Stimulated activated CD8-positive, alpha-beta memory T cell treated with anti-CD3 and anti-CD28 coated beads, Interleukin-7, amount 100 ng/mL, for 1 hour (primary cell): ENCODE measurements around the gene SIK3.
"Not testable (repeated sequence)": the region's sequence is repeated elsewhere in the genome, so short reads cannot be mapped to it uniquely, and the experiment has no call there.

Source experiments
- DNase-seq, 2 donors: peaks; one replicate each; pipeline ENCODE4 v3.0.0-alpha.2; 2020; ENCODE audit warnings: low read depth in 2 of 2

SIK3 gene

DNA sequence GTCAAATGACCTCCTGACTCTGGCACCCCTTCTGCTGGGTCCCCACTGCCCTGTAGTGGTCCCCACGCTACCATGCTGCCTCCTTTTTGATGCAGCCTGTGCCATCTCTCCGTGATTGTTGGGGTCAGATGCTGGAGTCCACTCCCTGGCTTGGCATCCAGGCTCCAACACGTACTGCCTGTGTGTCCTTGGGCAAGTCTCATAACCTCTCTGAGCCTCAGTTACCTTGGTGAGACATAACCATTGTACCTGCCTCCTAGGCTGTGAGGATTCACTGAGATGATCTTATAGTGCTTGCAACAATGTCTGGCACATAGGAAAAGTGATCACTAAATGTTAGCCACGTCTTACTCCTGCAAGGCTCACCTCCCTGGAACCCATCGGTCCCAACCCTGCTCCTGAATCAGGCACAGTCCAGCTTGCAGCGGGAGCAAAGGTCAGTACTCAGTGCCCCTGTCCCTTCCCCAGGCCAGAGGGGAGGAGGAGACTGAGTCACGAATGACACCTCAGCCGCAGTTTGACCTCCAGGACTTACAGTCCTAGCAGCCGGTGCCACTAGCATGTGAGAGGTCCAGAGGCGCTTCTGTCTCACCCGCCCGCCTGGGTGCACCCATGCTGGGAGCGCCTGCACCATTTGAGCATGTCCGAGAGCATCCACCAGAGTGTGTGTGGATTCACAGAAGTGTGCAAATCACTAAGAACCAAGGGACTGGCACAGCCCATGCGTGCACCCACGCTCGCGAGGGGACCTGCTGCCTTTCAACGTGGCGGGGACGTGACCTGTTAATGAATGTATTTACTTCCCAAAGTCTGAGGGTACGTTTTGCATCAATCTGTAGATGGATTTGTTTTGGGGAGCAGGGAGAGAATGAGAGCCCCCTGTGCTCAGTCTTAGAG lies 272.1 kb downstream of the SIK3 start:
- no peak for DNase-seq

DNA sequence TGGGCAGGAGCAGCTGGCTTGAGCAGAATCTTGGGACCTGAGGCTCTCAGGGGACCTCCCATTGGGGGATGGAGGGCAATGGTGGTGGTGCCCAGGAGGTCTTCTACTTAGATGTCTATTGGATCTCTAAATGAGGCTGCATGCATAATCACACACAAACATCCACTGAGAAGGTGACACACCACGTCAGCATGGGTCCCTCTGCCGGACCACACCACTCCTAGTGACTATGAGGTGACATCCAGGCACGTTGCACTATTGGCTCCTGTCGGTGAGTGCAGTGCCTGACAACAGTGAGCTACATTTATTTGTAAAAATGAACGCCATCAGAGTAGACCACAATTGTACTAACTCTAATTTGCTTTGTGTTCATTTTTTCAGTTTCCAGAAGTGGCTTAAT lies 272.8 kb downstream of the SIK3 start:
- no peak for DNase-seq

DNA sequence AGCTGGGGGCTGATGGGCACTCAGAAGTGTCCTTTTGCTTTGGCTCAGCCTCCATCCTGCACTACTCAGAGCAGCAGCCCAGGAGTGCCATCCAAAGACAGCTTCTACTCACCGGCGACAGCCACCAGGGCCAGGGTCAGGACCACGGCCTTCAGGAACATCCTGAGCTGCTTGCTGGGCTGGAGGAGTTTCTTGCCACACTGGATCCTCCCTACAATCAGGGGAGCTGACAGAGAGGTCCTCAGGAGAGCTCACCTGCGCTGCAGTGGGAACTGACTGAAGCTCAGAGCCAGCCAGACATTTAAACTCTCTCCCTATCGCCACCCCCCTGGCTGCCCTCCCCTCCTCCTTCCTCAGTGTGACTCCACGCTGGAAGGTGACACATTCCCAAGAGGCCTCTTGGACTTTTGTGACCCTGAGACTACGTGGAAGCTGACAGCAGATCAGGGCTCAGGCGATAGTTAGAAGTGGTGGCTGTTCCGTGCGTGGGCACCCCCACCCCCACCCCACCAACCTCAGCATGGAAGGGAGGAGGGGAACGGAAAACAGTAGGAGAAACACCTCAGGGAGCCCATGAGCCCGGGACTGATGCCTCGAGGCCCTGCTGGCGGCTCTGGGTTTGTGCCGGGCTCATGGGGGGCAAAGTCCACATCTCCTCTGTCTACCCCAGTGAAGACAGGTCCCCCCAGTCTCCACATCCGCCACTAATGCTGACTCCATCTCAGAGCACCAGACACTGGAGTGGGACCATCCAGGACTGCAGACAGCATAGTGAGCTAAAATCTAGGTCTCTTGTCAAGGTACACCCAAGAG lies 275.0 kb downstream of the SIK3 start, which contains the start of gene APOA4:
Gene APOA4 (minus strand): TSS at position 274 of the 813 bp plus-strand sequence. CDS start 113 bp downstream, at position 161.
- no peak for DNase-seq

DNA sequence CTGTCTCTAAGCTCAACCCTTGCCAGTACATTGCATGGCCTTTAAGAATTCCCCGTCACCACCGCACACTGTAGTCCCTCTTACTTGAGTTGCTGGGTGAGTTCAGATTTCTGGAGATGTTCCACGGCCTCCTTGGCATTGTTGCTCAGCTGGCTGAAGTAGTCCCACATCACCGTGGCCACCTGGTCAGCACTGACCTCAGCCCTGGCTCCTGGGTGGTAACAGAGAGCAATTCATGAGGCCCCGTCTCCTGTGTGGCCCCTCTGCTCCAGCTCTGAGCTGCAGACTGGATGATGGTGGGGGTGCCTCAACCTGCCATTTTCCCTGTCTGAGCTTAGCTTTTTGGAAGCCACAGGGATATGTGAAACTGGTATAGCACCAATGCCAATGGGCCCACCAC lies 275.7 kb downstream of the SIK3 start:
- DNase-seq = no peak

DNA sequence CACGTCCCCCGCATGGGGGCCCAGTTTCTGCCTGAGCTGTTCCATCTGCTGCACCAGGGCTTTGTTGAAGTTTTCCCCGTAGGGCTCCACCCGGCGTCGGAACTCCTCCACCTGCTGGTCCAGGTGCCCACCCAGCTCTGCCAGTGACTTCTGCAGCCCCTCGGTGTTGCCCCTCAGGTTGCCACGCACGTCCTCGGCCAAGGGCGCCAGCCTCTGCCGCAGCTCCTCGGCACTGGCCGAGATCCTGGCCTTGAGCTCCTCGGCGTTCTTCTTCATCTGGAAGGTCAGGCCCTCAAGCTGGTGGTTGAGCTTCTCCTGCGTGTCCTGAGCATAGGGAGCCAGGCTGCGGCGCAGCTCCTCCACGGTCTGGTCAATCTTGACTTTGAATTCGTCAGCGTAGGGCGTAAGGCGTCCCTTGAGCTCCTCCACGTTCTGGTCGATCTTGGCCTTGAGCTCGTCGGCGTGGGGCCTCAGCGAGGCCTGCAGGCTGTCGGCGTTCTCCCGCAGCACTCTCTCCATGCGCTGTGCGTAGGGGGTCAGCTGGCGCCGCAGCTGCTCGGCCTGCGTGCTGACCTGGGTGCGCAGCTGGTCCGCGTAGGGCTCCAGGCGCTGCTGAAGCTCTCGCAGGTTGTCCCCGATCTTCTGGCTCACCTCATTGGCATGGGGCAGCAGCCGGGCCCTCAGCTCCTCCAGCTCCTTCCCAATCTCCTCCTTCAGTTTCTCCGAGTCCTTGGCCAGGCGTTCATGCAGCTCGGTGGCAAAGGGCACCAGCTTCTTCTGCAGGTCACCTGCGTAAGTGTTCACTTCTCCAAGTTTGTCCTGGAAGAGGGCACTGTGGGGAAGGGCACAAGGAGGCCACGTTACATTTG lies 276.9 kb downstream of the SIK3 start:
- DNase-seq = no peak

DNA sequence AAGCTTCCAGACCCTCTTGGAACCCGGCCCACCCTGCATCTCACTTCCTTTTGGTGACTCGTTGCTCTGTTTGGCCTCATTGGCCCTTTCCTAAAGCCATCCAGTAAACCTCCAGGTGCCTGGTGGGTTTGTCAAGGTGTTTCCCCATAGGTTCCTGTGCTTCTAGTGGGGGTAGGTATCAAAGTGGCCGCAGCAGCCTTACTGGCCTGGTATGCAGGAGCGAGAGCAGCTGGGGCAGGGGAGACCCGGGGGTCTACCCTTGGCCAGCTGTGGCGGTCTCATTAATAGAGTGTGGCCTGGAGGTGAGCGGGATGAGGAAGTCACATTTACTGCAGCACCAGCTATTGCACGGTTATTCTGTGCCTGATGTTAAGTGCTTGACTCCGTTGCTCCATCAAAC lies 279.2 kb downstream of the SIK3 start:
- no peak for DNase-seq

DNA sequence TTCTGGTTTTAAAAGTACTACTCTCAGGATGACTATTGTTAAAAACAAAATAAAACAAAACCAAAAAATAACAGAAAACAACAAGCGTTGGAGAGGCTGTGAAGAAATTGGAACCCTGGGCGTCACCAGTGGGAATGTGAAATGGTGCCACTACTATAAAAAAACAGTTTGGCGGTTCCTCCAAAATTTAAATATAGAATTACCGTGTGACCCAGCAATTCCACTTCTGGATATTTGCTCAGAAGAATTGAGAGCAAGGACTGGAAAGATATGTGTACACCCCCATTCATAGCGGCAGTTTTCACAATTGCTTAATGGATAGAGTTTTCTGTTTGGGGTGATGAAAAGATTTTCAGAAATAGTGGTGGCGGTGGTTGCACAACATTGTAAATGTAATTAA lies 283.7 kb downstream of the SIK3 start:
- DNase-seq = no peak

DNA sequence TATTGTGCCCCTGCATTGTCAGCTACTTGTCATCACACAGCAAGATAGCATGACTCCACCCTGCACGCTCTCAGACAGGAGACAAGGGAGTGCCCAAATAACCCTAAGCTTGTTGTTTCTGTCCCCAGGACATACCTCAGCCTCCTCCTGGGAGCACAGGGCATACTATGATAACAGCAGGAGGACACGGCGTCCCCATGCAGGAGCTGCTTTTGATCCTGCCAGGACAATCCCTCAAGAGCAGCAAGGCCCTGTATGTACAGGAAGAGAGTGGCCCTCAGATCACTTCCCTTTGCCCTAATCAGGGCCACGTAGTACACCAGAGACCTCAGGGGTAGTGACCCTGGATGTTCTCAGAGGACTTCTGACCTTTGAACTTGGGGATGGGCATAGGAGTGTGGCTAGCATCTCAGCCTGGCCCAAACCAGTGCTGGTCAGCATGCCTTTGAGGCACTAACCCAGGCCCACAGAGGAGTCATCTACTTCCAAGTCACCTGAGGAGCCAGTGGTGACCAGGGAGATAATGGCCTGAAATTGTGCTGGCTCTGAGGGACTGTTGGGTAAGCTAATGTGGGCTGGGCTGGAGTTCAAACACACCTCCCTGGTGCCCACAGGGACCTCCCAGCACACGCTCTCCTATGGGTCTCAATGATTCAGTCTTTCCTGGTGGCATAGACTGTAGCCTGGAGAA lies 284.3 kb downstream of the SIK3 start:
- DNase-seq = no peak

DNA sequence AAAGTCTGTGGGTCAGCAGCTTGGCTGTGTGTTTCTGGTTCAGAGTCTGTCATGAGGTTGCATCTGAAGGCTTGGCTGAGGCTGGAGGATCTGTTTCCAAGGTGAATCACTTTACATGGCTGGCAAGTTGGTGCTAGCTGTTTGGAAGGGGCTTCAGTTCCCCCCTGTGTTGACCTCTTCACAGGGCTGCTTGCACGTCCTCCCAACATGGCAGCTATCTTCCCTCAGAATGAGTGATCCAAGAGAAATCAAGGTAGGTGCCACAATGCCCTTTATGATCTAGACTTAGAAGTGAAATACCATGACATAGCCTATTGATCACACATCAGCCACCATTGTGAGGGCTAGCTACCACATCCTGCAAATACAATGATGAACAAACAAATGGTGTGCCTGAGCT lies 285.1 kb downstream of the SIK3 start:
- DNase-seq = no peak

DNA sequence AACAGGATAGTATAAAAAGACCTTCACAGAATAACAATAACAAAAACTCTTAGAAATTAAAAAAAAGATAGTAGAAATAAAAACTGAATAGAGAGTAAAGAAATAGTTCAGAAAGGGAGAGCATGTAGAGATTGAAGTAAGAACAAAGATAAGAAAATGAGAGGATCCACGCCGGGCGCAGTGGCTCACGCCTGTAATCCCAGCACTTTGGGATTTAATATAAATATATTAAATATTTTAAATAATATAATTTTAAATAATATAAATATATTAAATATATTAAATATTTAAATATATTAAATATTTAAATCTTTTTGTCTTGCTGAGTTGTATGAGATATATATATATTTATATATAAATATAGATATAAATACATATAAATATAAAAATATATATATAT lies 286.1 kb downstream of the SIK3 start:
- DNase-seq = no peak

DNA sequence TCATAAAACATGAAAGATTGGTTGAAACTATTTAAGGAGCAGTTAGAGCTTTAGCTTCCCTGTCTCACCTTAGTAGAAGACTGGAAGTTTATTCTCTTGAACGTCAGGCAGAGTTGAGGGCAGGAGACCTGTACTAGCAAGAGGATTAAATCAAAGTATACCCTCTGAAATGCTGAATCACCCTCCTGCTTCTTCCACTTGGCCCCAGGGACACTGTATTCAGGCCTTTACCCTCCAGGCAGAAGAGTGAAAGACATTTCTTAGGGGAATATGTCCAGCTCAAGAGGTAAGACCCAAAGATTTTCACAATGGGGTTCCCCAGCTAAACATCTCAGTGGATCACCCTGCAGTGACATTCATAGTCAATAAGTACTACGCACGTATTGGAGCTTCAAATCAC lies 287.0 kb downstream of the SIK3 start:
- no peak for DNase-seq

DNA sequence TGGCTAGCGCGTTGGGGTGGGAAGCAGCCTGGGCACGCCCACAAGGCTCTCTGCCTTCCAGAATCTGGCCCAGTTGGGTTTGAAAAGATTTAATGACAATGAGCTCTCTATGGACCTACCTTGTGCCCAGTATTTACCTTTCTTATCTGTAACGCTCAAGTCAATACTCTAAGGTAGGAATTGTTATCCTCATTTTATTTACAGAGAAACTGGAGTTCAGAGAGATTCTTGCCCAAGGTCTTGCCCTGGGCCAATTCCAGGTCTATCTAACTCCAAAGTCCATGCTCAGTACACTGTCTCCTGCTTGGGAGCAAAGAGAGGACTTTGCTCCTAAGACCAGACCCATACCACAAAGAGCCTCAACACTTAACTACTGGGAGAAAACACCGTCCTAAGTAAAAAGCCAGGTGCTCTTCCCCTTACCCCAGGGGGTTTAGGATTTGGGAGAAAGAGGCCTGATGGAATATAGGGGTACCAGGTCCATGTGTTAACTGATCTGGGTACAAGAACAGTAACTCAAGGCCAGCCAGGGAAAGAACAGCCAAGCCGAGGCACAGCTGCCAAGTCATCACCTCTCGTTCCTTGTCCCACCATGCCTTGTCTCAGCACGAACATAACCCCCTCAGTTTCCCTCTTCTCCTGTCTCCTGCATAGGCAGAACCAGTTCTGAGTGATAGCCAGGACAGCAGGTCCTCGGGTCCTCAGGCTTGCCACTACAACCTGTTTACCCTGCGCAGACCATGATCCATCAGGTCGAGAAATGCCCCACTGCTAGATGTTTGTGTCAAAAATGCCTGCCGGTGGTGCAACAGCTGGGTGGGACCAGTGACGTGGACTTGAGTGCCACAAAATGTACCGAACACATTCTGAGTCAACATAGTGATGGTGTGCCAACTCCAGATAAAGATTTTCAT lies 289.7 kb downstream of the SIK3 start:
- no peak for DNase-seq

DNA sequence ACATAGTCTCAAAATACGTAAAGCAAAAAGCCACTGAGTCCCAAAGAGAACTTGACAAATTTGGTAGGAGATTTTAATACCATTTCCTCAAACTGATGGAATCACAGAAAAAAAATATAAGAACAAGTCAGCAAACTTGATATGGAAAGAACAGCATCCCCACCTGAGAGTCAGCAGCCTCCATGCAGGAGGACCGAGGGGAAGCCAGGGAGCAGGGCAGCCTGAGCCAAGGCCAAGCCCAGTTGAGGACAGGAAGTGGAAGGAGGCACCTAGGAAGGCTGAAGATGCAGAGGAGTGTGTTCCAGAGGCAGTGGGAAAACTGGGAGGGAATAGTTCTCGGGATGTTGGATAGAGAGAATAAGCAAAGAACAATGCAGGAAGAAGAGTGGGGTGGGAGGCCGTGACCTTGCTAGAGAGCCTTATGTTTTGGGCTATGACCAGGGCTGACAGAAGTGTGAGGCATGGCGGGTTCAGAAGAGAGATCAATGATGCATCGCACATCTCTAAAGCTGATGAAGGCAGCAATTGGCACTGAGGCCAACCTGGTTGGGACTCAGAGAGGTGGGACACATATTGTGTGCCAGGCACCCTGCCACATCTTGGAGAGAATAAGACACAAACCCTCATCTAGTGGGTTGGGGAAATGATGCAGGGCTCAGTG lies 290.5 kb downstream of the SIK3 start:
- DNase-seq = no peak

DNA sequence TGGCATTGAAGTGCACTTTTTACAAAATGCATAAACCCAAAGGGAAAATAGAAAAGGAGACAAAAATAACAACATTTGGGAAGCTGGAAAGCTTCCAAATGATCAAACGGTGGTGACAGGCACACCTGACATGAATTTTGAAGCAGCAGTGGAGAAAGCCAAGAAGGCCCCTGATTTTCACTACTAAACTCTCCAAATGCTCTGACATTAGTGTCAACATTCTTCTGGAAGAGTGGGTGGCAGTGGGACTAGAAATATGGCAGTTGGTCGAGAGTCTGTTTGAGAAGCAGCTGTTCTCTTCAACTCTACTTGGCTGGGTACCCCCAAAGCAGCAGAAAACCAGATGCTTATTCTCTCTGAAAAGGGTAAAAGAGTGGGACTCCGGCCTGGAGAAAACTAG lies 294.2 kb downstream of the SIK3 start:
- no peak for DNase-seq

DNA sequence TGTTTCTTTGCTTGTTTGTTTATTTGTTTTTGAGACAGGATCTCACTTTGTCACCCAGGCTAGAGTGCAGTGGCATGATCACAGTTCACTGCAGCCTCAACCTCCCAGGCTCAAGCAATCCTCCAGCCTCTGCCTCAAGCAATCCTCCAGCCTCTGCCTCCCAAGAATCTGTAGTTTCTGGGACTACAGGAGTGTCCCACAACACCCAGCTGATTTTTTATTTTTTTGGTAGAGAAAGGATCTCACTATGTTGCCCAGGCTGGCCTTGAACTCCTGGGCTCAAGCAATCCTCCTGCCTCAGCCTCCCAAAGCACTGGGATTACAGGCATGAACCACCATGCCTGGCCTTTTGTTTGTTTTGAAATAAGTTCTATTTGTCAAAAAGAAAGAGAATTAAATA lies 296.6 kb downstream of the SIK3 start:
- not testable (repeated sequence) for DNase-seq

DNA sequence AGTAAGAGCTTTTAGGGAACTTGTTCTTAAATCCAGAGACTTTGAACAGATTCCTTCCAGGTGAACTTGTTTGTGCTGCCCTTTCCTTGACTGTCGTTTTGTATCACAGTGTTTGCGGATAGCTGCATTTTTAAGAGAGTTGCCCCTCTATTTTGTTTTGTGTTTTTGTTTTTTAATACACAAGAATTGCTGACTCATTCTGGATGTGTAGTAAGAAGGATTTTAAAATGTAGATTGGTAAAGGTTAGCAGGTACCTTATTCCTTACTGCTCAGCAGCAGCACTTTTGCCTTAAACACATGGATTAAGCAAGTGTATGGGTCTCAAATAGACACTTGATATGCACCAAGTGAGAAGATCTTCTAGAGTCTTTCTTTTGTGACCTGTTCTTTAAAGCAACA lies 297.6 kb downstream of the SIK3 start:
- no peak for DNase-seq

DNA sequence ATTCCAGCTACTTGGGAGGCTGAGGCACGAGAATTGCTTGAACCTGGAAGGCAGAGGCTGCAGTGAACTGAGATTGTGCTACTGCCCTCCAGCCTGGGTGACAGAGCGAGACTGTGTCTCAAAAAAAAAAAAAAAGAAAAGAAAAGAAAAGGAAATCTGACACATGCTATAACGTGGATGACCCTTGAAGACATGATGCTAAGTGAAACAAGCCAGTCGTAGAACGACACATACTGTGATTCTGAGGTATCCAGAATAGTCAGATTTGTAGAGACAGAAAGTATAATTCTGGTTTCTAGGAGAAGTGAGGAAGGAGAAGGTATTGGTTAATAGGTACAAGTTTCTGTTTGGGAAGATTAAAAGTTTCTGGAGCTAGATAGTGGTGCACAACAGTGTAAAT lies 299.9 kb downstream of the SIK3 start:
- no peak for DNase-seq

DNA sequence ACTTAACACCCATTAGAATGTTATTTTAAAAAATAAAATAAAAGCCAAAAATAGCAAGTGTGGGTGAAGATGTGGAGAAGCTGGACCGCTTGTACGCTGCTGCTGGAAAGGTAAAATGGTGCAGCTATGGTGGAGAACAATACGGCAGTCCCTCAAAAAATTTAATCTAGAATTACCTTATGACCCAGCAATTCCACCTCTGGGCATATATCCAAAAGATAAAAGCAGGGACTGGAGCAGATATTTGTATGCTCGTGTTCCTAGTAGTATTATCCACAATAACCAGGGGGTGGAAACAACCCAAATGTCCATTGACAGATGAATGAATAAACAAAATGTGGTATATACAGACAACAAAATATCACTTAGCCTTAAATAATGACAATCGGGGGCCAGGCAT lies 300.4 kb downstream of the SIK3 start:
- no peak for DNase-seq

DNA sequence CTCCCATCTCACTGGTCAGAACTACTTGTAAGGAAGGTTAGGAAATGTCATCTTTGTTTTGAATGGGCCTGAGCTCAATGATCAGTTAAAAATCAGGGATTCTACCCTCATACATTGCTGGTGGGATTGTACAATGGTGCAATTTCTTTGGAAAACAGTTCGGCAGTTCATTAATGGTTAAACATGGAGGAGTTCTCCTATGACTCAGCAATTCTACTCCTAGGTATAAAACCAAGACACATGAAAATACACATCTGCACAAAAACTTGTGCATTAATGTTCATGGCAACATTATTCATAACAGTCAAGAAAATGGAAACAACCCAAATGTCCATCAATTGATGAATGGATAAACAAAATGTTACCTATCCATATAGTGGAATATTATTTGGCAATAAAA lies 301.7 kb downstream of the SIK3 start:
- DNase-seq = no peak

DNA sequence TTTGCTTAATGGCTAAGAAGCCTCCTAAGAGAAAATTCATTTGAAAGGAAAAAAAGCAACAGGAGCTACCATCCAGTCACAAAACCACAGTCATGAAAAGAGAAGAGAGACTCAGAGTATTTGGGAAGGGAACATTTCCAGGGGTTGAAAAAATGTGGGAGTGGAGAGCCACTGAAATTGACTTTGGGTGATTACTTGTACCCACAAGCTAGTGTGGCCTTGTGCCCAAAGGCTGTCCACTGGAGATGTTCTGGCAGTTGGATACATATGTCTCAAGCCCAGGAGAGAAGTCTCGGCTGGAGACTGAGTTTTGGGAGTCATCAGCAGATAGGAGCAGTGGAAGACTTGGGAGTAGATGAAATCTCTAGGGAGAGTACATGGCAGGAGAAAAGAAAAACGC lies 303.4 kb downstream of the SIK3 start:
- DNase-seq = no peak
